HG03571 (cell line): Measurements from ENCODE around the gene SPAG16.

Experiments
- ATAC-seq: cut with Tn5 transposase; IDR thresholded peaks from one replicate; pipeline ENCODE4 v1.9.1; 2021; ENCODE audit not compliant: unreplicated experiment

SPAG16 gene

DNA sequence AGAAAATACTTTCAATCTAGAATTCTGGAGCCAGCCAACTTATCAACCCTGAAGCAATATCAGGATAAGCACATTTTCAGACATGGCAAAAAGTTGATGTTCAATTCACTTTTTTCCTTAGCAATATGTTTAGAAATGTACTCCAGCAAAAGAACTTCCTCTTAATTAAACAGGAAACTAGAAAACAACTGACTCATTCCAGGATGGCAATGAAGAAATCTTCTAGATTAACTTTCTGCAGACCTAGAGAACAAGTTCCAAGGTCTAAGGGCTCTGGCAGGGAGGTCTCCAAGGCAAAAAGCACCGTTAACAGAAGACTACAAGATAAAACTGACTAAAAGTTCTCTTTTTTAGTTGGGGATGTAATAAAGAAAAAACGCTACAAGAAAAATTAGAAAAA lies 1057.4 kb downstream of the SPAG16 start:
- ATAC-seq = no peak

DNA sequence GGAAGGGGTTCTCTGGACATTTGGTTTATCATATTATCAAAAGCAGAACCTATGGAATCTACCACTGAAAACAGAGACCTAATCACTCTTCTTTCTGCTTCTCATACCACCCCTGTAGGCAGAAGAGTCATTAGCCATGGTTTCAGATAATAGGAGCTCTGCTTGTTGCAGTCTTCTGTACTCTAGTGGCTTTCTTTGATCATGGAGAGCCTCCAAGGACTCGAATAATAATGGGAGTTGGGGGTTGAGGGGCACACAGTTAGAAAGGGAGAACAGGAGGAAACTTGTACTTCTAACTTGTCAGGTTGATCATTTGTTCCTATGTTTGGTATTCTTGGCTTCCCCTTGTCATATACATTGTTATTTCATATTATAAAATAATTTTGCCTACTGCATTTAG lies 1074.2 kb downstream of the SPAG16 start:
- no peak for ATAC-seq

DNA sequence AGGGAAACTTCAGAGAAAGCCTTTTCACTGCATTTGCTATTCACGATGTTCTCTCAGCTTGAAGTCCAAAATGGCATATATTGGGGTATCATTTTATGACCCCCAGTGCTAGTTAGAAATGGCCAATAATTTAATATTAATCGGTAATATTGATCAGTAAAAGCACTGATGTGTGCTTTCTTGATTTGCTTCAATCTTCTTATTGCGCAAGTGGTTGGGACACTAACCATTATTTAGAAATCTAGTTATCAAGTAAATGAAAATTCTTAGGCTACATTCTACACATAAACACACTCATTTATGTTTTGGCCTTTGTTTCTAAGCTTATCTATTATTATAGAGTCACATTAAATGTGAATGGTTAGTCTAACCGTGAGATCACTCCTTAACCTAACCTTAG lies 1076.9 kb downstream of the SPAG16 start:
- ATAC-seq = no peak

DNA sequence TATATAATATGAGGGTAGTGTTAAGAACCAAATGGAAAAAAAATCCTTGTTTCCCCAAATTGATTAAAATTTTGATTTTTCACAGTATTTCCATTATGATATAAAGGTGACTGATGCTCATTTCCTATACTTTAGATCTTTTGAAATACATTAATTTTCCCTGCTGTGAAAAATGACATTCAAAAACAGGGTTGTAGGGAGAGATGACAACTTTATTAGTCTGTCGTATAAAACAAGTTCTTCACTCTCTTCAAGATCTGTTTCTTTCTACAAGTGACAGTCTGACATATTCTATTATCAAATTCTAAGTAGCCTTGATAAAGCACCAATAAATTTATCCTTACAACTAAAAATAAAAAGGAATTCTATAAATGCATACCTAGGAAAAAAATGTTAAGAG lies 1081.3 kb downstream of the SPAG16 start:
- ATAC-seq = no peak

DNA sequence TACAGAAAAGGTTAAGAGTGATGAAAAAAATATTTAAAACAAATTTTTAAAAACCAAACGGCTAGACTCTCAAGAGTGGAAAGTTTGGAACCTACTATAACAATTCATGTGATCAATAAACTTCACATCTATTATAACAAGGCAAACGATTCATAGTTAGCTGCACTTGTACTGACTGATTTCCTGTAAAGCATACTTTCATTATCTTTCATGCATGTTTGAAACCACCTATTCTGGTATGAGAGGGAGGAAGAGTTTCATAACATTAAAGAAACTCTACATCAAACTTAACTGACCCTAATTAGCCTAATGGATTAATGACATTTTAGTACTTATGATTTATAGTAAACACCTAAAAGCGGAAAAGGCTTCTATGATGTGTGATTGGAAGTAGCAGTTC lies 1082.9 kb downstream of the SPAG16 start:
- ATAC-seq = no peak

DNA sequence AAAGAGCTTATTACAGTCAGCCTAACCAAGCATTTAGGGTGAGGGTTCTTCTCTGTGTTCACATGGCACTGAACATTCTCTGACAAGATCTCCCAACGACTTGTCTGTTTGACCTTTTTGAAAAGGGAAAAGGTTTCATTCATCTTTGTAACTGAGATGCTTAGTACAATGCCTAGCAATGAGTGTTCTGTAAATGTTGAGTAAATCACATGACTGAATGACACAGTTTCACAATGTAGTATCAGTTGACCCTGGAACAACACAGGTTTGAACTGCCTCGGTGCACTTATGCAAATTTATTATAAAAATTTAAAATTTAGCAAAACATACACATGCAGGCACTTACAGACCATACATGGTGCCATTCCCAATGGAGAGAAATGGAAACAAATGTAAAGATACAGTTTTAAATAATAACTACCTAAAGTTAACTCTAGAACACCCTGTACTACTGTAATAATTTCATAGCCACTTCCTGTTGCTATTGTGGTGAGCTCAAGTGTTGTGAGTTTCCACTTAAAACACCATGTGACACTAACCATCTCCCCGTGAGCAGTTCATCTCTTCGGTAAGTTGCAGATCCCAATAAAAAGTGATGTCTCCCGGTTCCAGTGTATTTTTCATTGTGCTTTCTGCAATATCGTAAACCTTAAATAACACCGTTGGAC lies 1092.5 kb downstream of the SPAG16 start:
- ATAC-seq = no peak

DNA sequence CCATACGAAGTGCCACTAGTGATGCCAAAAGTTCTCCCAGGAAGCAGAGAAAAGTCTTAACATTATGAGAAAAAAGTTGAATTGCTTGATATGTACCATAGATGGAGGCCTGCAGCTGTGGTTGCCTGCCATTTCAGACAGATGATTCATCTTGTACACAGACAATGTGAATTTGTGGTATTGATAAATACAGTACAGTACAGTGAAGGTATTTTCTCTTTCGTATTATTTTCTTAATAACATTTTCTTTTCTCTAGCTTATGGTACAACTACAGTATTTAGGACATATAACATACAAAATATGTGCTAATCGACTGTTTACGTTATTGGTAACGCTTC lies 1093.0 kb downstream of the SPAG16 start:
- ATAC-seq = no peak

DNA sequence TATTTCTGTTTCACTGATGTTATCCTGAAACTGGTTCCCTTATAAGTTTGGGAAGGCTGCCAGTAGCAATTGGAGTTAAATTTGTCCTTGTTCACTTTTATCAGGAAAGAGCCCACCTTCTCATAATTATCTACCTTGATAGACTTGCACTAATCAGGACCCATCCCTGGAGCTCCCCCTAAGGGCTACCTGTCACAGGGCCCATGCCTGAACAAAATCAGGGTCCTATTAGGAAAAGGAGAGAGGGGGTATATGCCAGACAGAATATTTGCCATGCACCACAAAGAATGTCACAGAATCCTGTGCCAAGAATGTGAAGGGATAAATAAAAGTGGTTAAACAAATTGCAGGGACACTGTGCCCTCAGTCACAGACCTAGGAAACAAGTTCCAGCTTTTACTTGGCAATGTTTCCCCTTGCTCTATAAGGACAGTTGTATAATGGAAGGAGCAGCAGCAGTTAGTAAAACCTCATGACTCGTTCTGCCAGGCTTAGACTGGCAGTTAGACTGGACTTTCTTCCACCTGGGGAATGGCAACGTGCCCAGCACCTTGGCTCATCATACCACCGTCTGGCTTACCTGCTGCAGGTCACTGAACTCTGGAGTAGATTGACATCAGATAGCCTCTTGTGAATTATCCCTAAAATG lies 1094.3 kb downstream of the SPAG16 start:
- ATAC-seq = no peak

DNA sequence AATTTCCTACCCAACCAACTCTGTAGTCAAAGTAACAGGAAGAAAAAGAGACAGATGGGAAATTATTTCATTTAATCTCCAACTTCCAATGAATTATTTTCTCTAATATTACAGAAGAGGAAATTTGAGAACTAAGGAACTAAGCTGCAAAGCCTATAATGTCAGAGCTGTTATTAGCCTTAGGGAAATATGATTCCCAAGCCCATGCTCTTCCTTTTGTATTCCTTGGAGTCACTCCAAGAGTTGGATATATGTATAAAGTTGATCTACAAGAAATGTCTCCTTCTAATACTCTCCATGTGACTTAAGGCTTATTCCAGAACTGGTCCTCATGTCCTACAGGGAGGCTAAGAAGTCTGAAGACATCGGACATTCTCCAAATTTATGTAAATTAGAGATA lies 1095.0 kb downstream of the SPAG16 start:
- no peak for ATAC-seq

DNA sequence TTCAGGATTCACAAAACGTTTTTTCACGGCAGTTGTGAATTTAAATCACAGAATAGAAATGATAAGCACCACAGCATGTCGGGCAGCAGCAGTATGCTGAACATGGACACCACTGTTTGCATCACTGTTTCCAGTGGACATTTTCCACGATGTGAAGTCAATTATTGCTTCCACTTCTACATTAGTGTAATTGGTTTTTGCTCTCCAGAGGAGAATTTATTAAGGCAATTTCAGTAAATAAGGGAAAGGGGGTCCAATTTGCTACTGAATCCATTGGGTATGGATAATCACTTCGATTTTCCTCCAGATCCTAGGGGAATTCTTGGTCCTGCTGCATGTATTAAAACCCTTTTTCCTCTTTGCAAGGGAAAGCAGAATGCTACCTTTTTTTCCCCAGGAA lies 1096.4 kb downstream of the SPAG16 start:
- no peak for ATAC-seq

DNA sequence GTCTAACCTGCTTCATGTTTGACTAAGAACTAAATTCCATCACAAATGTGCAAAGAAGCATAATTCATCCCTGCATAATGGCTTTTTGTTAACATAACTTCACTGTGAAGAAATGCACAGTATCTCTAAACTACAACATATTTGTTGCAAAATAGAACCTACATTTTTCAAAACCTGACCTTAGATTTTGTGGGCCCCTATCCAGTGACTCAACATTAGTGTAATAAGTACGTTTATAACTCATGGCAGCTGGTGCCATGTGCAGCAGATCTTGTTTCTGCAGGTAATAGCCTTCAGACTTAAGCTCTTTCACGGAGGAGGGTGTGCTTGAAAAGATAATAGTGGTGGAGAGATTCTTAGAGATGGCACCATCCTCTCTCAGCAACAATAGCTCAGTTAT lies 1098.0 kb downstream of the SPAG16 start:
- no peak for ATAC-seq

DNA sequence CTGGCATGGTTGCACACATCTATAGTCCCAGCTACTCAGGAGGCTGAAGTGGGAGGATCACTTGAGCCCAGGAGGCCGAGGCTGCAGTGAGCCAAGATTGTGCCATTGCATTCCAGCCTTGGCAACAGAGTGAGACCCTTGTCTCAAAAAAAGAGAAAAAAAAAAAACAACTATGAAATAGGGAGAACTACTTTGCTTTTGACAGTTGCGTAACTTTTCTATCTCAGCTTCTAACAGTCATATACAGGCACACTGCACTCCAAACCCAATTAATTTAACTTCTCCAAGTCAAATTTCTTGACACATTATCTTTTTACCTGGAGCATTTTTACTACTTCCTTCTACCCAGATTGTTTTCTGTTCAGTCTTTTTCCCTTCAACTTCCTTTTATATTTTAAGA lies 1102.5 kb downstream of the SPAG16 start:
- ATAC-seq = no peak

DNA sequence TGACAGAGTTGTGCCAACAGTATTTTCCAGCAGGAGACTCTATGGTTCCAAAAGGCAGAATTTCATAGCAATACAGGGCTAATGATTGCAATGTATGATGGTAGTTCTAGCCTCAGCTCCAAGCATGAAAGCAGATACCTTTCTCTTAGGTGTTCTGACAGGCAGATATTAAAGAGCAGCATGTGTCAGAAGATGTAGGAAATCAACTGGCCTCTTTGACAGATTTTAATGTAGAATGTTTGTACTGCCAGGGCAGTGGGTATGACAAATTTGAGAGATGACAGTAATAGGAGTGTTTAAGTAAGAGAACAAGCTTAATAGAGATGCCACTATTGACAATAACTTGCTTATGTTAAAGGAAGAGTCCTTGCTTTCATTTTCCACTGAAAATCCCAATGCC lies 1105.1 kb downstream of the SPAG16 start:
- ATAC-seq = no peak

DNA sequence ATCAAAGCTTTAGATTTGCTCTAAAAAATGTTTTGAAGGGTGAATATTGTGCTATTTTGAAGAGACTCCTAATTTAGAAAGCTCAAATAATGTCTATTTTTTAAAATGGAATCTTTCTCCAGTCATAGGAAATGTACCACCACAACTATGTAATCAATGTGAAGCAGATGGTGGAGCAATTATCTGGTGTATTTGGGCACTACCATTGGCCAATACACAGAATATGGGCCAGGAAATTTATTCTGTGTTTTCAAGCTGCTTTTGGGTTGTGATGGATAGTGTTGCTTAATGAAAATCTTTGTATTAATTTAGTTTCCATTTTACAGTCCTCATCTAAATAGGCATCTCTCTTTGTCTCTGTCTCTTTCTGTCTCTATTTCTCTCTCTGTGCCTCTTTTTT lies 1109.5 kb downstream of the SPAG16 start:
- ATAC-seq = no peak

DNA sequence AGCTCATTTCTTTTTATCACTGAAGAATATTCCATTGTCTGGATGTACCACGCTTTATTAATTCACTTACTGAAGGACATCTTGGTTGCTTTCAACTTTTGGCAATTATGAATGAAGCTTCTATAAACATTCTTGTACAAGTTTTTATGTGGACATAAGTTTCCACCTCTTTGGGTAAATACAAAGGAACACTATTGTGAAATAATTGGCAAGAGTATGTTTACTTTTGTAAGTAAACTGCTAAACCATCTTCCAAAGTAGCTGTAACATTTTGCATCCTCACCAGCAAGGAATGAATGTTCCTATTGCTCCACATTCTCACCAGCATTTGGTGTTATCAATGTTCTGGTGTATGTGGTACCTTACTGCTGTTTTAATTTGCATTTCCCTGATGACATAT lies 1110.8 kb downstream of the SPAG16 start:
- ATAC-seq = no peak

DNA sequence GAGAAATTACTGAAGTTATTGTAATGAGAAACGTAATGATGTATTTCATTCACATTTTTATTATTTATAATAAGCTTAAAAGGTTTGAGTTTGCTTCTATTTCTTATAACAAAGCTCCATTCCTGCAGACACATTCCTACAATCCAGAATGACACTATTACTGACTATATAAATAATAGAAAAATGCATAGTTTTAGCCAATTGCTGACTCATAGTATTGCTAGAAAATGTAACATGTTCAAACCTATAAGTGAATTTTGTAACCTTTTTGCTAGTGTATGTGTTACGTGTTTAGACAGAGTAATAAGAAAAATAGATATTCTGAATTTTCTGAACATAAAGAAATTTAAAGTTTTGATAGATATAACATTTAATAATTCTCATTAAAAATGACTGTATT lies 1117.3 kb downstream of the SPAG16 start:
- no peak for ATAC-seq

DNA sequence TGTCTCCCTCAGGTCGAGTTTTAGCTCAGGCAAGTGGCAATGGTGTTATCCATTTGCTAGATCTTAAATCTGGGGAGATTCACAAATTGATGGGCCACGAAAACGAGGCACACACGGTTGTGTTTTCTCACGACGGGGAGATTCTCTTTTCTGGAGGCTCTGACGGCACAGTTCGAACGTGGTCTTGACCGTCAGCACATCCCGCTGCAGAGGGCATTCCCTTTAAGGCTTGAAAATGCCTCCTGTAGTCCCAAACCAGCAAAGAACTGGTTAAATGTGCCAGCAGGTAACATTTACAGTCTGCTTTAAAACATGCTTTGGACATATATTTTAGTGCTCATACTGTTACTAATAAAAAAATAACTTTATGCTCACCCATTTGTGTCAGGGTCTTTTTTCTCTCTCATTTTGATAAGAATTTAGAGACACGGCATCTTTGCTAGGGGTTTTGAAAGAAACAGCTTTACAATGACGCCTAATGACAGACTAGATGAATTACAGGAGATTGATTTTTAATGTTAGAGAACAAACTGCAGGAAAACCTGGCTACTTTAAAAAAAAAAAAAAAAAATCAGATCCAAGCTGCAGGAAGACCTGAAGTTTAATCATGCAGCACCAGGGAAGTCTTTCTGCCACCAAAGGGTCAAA lies 1126.0 kb downstream of the SPAG16 start:
- no peak for ATAC-seq

DNA sequence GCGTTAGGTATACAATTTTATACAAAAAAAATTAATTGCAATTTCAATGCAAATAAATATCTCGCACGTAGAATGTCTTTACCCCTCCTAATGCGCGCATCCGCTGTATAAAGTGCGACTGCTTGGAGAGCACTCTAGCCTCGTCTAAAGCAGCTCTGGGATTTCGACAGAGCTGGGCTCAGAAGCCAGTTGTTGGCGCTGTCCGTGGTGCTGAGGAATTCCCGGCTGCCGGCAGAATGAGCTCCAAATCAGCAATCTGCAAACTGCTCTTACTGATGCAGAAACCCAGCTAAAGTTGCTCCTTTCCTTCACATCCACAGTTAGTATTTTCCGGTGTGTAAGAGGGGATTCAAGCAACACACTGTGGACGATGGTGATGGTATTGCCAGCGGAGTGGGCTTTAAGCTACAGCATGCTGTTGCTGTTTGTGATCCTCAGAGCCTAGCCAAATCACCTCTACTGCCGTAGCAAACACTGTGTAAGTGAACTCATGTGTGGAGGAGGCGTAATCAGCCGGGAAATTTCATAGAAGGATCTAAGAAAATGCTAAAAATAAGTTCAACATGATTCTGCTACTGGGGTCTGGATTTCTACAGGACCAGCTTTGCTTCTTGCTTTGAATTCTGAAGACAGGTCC lies 1126.8 kb downstream of the SPAG16 start, which contains the start of gene VWC2L:
VWC2L (plus strand) TSS at position 137 of the 637 bp plus-strand sequence. CDS start 3,140 bp downstream, outside the sequence.
- ATAC-seq = no peak

DNA sequence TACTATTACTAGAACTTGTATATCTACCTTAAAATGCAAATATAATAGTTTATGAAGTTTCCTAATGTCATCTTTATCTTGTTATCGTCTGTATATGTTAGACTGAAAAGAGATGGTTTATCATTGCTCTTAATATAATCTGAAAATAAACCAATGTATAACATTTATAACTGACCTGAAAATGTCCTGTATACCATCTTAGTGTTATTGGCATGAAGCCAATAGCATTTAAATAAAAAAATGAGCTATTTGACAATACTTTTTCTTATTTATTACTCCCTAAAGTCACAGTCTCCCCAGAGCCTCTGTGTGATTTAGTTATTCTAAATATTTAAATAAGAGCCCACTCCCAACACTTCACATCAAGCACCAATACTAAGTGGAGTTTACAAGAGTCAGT lies 1128.4 kb downstream of the SPAG16 start:
- no peak for ATAC-seq

DNA sequence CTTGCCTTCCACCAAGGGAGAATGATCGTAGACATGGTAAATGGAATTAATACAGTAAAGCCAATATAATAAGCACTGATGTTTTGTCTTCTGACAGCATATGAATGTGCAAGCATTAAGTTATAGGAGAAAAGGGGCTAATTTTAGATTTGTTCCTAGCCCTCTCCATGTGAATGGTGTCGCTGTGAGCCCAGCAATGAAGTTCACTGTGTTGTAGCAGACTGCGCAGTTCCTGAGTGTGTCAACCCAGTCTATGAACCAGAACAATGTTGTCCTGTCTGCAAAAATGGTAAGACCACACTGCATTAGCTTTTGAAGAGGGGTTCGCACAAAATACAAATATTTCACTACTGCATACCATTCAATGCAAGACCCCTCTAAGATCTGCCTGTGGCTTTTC lies 1152.2 kb downstream of the SPAG16 start:
- no peak for ATAC-seq

DNA sequence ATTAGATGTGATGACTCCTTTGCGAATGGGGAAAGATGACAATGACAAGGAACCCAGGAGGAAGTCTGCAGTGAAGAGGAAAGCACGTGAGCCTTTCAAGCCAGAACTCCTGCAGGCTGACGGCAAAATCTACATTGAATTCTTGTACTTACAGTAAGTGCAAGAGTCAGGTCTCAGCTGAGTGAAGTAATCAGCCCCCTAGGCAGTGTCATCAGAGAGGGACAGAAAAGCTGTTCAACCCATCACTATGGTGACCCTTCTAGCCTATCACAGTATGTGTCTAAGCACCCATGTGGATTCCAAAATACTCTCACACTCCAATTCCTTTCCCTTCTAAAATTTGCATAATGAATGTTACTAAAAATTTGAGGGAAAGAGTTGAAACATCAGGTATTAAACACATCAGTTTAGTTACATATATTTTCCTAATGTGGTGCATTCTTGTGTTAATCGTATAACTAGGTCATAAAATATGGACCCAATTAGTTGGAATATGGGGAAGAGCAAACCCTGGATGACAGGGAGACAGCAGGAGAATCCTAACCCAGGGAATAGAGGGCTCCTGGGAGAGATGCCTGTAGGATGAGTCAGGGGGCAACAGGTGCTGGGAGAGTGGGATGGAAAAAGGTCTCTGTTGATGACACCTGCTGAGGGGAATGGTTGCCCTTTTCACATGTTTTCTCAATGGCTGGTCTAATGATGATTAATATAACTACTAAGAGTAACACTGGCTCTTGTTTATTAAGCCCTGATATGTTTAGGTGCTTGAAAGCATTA lies 1166.0 kb downstream of the SPAG16 start:
- no peak for ATAC-seq
